Calu3 (cell line): ENCODE results near the gene MDM4. TPM values are rescaled to one million over a fixed set of nuclear protein-coding genes. Genes with fewer than 3 reads are reported as not detected.
"Not testable (repeated sequence)": the region's sequence is repeated elsewhere in the genome, so short reads cannot be mapped to it uniquely, and the experiment has no call there.

Source experiments
- BruUV-seq: library from RNA; stranded (reverse); fragments of 400-500 nt; replicated peaks from 2 replicates; lab custom pipeline; 2021; lab: Mats Ljungman, UMichigan
- CTCF ChIA-PET: fragments of 300-600 bp; sonication (Branson Sonifier 250); formaldehyde crosslinking; loops from one replicate; lab custom pipeline; 2022; ENCODE audit warnings: antibody characterized with exemption; lab: Charles Lee
- DNase-seq: peaks from one replicate; pipeline ENCODE4 v3.0.0; 2022
- H3K27ac Mint-ChIP-seq: one replicate; pipeline ENCODE4 v1.8.0; 2022; ENCODE audit warnings: mixed read lengths; ENCODE audit not compliant: unreplicated experiment
- H3K27me3 Mint-ChIP-seq: one replicate; pipeline ENCODE4 v1.8.0; 2022; ENCODE audit warnings: mixed read lengths; ENCODE audit not compliant: unreplicated experiment
- H3K36me3 Mint-ChIP-seq: one replicate; pipeline ENCODE4 v1.8.0; 2022; ENCODE audit warnings: mild to moderate bottlenecking, moderate library complexity, mixed read lengths; ENCODE audit not compliant: insufficient read depth, unreplicated experiment
- H3K4me1 Mint-ChIP-seq: one replicate; pipeline ENCODE4 v1.8.0; 2022; ENCODE audit warnings: mild to moderate bottlenecking, low read depth, mixed read lengths; ENCODE audit not compliant: unreplicated experiment
- H3K4me3 Mint-ChIP-seq: one replicate; pipeline ENCODE4 v1.8.0; 2022; ENCODE audit warnings: mild to moderate bottlenecking, low read depth, moderate library complexity, mixed read lengths; ENCODE audit not compliant: unreplicated experiment
- H3K9me3 Mint-ChIP-seq: one replicate; pipeline ENCODE4 v1.8.0; 2022; ENCODE audit warnings: low read depth, mixed read lengths; ENCODE audit not compliant: unreplicated experiment
- CTCF ChIP-seq: fragments of 200-600 bp; IDR thresholded peaks from one replicate; pipeline ENCODE4 v1.8.0; 2022; ENCODE audit warnings: antibody characterized with exemption; ENCODE audit not compliant: unreplicated experiment
- intact Hi-C: fragments of 100-400 bp; cut with micrococcal nuclease; formaldehyde crosslinking; loops from one replicate; pipeline ENCODE4 v1.10.0; 2022; ENCODE audit not compliant: unreplicated experiment
- total RNA-seq: library from RNA; stranded (reverse); gene quantifications from 2 replicates; pipeline ENCODE4 v1.2.3, GENCODE V29; 2022

MDM4 gene
- total RNA-seq, 1 experiment from 2014 or later, result 106 TPM

- Mint-ChIP-seq H3K4me3 (no peak overlapping the region), H3K4me1 (peaks cover 39% of the 10 kb centered on the region), H3K36me3 (peaks cover 4% of the 10 kb centered on the region), H3K27ac (no peak overlapping the region), H3K27me3 (no peaks in the 10 kb centered on the region), H3K9me3 (no peaks in the 10 kb centered on the region)
- CTCF ChIA-PET, result interaction anchor here (4.6 kb wide), 1 partner anchor 238 kb away, joined by 107 read pairs; no protein-coding TSS in a partner anchor
- intact Hi-C loops, result no loop called here
- no peak for DNase-seq
- no TSS peak for BruUV-seq
- TF ChIP-seq CTCF, result no peak
Measured at GRCh38 chr1:204569478-204569877, 53.3 kb downstream of the MDM4 start.

DNA sequence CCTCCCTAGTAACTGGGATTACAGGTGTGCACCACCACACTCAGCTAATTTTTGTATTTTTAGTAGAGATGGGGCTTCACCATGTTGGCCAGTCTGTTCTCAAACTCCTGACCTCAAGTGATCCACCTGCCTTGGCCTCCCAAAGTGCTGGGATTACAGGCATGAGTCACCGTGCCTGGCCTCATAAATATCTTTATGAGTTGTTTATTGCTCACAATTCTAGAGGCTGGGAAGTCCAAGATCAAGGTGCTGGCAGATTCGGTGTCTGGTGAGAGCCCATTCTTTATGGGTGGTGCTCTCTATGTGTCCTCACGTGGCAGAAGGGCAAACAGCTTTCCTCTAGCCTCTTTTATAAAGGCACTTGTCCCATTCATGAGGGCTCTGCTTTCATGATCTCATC, 53.8 kb downstream of the MDM4 start:
- H3K36me3 Mint-ChIP-seq, BruUV-seq, DNase-seq, H3K27ac Mint-ChIP-seq, CTCF ChIA-PET, H3K9me3 Mint-ChIP-seq, intact Hi-C loops, H3K4me3 Mint-ChIP-seq, H3K27me3 Mint-ChIP-seq: not testable (repeated sequence)
- H3K4me1 Mint-ChIP-seq, result peaks cover 34% of the 10 kb centered on the region

- Mint-ChIP-seq H3K36me3 (no peaks in the 10 kb centered on the region), H3K4me1 (peaks cover 22% of the 10 kb centered on the region), H3K27ac (no peak overlapping the region), H3K4me3 (no peak overlapping the region), H3K9me3 (no peaks in the 10 kb centered on the region), H3K27me3 (no peaks in the 10 kb centered on the region)
- BruUV-seq, result no TSS peak
- TF ChIP-seq CTCF, result no peak
- CTCF ChIA-PET, result interaction anchor here (1.0 kb wide), 1 partner anchor 236 kb away, joined by 3 read pairs; no protein-coding TSS in a partner anchor
- no peak for DNase-seq
- intact Hi-C loops, result no loop called here
Measured at GRCh38 chr1:204571128-204571527, 54.9 kb downstream of the MDM4 start.

GRCh38 chr1:204571631-204572030, 55.4 kb downstream of the MDM4 start:
- no peak for TF ChIP-seq CTCF
- H3K9me3 Mint-ChIP-seq, result no peaks in the 10 kb centered on the region
- no peak overlapping the region for H3K27ac Mint-ChIP-seq
- DNase-seq, result no peak
- H3K4me1 Mint-ChIP-seq, result peaks cover 20% of the 10 kb centered on the region
- no peaks in the 10 kb centered on the region for H3K36me3 Mint-ChIP-seq
- H3K27me3 Mint-ChIP-seq, result no peaks in the 10 kb centered on the region
- CTCF ChIA-PET, result no interaction called here
- intact Hi-C loops, result no loop called here
- no peak overlapping the region for H3K4me3 Mint-ChIP-seq
- no TSS peak for BruUV-seq
